ENCODE results near the gene PSD2.

DNA sequence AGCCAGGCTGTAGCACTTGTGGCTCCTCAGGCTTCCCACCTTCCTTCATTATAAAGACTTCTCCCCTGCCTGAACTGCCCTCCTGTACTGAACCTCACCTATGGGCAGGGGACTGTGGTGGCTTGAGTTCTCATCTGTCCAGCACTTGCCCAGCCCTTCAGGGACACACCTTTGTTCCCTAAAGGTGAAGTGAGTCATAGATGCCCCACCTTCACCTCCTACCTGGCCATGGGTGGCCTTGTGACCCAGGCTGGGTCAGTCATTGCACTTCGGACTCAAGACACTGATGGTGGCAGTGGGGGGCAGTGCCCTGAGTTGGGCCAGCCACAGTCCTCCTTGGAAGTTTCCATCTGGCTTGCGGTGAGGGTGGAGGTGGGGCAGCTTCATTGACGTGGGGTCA, 26.1 kb upstream of the PSD2 start:
- no peak for TF ChIP-seq EZH2 (IDR thresholded peaks at IDR 0.05; ENCODE audit: insufficient read depth, poor library complexity, severe bottlenecking)
- no peak for TF ChIP-seq EZH2phosphoT487 (IDR thresholded peaks at IDR 0.05; ENCODE audit: insufficient read depth, low read depth)

All from GM23248 (cell line).